Activated CD4-positive, alpha-beta T cell treated with anti-CD3 and anti-CD28 coated beads, Interleukin-2, amount 50 U/mL, for 48 hours (primary cell): ENCODE measurements around the gene GUCA2B.

ENCODE experiments used
- DNase-seq, 2 experiments: peaks; one replicate each; pipeline ENCODE4 v3.0.0-alpha.2; 2020

The GUCA2B gene

DNA sequence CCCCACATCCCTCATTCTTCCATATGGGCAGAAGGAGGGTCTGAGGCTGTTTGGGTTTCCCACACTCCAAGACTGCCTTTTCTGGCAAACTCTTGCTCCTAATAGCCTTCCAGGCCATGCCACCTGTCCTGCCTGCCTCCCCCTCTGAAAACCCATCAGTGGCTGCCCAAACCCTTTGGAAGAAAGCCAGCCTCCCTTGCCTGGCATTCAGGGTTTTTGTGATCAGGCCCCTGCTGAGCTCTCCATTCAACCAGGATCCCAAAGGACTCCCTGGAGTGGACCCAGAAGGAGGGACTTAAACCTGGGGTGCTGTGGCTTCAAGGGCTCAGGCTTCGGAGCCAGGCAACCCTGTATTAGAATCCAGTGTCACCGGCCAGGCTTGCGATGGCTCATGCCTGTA, 15.6 kb downstream of the GUCA2B start:
- no peak for DNase-seq

DNA sequence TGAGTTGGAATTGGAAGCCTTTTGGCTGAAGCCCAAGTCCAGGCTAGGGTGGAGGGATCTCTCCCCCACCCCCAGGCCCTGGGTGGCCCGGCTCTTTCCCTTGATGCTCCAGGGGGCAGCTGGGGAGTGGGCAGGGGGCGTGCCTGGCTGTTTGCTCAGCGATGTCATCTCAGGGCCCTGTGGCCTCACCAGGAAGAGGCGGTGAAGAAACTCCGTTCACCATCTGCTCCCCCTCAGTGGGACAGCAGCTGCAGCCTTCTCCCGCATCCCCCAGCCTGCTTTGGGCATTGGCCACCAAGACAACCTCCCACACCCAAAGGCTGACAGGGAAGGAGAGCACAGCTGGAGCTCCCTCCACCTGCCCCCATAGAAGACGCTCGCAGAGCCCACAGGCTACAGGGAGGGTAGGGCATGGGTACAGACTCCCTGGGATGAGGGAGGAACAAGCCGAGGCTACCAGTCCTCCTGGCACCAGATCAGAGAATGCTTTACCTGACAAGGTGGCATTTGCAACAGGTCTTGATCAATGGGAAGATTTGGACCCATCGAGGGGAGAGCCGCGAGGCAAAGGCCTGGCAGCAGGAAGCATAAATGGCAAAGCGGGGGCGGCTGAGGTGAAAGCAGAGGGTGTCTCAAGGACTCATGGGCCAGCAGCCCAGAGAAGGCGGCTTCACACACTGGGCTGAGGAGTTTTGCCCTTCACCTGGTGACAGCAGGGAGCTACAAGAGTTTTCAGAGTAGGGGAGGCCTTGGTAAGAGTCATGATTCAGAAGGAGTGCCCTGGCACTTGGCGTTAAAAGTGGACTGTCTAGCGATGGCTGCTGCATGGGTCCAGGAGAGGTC, 17.8 kb downstream of the GUCA2B start:
- DNase-seq: no peak

DNA sequence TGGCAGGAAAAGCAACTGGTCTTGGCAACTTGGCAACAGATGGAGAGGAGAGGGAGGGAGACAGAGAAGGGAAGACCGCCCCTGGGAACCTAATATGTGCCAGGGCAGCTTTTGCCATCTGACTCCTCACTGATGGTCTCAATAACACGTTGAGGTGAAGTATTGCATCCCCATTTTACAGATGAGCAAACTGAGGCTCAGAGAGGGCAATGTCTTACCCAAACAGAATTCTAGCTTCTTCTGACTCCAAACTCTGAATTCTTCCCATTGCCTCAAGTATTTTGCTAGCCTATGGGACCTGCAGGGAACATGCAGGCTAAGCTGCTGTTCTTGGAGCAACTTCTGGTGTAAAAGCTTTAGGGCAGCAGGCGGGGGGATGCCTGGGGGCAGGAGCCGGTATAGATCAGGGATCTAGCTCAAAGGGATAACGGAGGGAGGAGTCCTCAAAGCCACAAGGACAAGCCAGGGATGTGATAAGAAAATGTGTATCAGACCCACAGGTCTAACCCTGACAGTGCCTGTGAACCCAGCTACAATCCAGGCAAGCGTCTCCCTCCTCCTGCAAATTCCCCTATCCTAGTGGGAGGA, 18.6 kb downstream of the GUCA2B start:
- no peak for DNase-seq

DNA sequence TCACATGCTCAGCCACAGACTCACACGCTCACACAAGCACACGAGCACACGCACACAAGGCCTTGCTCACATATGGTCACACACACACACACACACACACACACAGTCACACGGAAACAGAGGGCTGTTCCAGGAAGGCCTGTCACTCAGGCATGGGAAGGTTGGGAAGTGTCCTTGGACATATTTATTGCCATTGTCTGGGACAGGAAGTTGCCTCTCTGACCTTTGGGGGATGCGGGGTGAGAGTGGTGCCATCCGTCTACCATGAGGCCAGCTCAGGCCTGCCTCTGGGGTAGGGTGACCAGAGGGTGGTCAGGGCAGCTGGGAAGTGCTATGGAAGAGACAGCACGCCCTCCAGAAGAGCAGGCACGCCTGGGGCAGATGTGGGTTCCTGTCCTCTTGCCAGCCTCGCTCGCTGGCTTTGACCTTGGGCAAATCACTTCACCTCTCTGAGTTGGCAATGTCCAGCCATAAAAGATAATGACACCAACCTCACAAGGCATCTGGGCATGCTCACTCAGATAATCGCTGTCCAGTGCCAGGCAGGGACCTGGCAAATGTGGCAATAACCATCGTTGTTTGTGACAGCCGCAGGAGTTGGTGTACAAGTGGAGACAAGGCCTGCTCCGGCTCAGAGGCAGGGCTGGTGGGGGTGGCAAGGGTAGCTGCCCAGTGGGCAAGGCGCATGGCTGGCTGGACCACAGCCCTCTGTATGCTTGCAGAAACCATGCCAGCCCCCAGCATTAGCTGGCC, 19.3 kb downstream of the GUCA2B start:
- DNase-seq: no peak

DNA sequence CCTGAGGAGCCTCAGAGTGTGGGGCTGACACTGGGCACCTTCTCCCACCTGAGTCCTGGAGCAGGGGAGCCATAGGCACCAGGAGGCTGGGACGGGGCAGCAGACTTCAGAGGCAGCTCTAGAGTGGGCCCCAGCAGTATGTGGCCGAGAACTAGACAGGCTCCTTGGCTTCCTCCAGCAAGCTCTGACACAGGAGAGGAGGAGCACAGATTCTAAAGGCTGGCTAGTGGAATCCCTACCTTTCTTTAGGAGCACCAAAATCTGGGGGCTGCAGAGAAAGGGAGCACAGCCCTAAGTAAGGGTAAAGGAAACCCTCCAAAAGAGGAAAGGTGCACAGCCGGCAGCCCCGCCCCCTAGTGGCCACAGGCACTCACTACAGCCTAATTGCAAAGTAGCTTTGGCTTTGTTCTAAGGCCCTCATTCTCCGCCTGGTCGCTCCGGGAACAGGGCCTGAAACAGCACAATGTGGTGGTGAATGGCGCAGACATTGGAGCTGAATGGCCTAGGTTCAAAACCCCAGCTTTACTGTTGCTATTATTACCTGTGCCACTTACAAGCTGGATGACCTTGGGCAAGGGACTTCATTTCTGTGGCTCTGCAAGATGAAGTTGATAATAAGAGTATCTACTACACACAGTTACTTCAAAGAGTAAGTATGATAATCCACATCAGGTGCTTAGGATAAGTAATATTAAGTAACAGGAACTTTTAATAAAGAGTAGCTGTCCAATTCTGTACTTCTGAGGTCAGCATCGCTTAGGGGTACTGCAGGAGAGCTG, 20.1 kb downstream of the GUCA2B start:
- peak; percentile 69 to 75 for DNase-seq

DNA sequence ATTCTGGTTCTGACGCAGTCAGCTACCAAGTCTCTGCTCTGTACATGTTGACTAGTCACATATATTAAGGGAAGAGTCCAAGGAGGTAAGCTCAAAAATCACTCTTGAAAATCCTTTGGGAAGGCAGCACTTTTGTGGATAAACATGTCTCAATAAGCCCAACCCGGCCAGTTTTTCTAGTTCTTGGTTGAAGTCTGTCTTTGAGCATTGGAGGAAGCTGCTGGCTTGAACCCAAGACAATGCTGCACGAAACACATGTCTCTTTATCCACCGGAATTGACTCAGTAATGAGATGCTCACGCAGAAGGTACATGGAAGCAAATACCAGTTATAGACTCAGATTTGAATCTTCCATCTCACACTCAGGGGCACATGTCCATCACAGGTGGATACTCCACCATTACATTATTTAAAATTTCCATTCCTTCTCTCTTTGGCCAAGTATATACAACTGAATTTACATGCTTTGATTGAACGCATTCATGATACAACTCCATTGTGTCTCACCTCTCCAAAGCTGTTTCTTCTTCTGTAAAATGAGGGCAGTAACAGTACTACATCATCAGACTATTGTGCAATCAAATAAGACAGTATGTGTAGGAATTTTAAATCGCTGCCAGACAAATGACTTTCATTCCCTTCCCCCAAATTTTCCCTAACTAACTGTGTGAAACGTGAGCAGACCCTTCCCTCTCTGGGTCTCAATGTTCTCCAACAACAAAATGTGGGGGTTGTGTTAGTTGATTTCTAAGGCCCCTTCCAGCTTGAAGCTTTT, 20.9 kb downstream of the GUCA2B start:
- DNase-seq: no peak

DNA sequence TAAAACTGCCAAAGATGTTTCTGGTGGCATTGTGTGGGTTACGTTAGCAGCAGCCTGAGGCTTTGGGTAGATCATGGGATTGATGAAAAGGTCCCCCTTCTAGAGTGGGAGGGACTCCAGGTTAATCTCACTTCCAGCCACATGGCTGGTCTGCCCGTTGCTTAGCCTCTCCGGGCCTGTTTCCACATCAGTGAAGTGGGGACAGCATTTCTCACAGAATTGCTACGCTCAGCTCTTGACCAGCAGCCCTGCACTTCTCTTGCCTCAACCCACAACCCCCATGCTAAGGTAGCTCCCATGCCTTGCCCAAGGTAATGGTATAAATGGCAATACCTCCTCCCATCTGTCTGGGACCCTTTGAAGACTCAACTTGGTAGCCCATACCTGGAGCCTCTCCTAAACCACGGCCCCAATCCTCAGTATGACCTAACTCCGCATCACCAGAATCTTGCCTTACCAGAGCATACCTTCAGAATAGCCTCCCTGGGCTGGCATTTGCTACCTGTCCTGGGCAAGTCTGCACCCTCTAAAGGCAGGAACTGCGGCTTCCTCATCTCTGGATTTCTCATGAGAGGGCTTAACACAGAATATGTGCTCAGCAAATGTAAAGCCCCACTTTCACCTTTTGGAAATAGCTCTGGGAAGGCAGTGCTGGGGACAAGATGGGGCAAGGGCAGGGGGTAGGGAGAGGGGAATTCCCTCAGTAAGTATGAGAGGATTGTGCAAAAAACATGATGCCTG, 22.3 kb downstream of the GUCA2B start:
- no peak for DNase-seq

DNA sequence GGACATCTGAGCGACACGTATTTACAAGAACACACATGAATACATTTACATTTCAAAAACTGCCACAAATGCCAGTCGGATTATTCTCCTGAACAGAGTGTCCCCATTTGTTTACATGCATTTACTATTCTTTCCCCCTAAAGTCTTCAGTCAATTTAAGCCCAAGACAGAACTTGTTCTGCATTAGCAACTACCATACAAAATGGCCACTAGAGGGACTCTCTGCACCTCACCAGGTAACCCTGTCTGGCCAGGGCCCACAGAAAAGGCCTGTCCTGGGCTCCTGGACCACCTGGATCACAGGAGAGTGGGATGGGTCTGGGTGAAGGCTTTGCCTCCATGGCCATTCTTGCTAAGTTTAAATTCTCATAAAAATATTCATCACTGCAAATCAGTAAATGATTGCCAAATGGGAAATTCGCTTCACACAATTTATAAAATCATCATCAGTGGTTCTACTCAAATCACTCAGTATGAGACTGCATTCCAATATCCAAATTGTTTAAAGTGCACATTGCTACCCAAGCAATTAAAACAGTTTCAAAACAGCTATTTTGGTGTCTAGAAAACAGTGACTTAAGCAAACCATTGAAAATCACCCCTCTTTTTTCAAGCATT, 23.8 kb downstream of the GUCA2B start:
- DNase-seq: no peak

DNA sequence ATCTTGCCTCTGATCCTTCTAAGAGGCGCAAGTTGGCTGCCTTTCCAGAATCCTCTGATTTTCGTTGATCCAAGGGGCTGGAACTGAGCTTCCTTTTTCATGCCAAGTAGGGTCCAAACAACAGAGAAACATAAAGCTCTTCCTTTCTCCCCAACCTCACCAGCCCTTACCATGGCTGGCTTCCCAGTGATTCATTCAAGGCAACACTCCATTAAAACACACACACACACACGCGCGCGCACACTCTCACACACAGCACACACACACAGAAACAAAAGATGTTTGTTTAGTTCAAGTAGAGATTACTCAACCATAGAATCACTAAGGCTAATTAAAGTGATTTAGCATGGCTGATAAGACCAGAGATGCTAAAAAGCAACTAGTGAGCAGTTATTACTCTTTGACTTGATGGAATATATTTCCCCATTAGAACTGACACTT, 24.4 kb downstream of the GUCA2B start:
- DNase-seq: no peak

DNA sequence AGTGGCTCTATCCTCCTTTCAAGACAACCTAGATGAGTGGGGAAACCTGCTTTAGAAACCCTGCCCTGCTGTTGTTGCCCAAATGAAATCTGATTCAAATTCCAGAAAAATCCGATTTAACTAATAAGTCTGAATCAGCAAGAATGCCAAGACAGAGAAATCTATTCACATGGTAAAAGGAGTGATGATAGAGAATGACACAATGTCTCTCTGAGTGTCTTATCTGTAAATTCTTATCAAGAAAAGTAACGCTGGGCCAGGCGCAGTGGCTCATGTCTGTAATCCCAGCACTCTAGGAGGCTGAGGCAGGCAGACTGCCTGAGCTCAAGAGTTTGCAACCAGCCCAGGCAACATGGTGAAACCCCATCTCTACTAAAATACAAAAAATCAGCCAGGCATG, 25.0 kb downstream of the GUCA2B start:
- no peak for DNase-seq

DNA sequence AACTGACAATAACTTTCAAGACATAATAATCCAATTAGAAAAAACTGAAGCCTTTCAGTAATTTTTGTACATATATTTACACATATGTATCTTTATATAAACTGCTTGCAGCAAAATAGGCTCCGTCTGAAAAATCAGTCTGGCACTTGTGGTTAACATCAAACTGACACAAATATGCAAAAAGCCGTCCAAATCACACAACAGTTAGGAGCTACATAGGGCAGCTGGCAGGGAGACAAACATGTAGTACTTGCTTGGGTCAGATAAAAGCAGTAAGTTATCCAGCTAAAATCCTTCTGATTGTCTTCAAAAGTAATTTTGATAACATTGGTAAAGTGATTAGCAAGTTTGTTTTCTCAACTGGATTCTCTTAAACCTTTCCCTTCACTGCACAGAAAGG, 26.1 kb downstream of the GUCA2B start:
- no peak for DNase-seq

DNA sequence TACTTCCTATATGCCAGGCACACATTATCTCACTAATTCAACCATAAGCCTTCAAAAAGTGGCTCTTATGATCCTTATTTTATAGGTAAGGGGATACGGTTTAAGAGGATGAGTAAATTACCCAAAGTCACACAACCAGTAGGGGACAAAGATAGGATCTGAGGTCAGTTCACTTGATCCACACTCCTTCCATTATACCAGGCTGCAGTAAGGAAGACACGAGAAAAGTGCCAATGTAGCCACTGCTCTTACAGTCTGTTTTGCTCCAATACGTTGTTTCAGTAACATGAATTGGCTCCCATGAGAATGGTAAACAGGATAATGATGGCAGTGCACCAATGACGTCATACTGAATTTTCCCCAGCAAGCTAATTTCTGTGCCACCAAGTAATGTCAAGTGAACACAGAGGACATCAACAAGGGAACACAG, 26.7 kb downstream of the GUCA2B start:
- no peak for DNase-seq

DNA sequence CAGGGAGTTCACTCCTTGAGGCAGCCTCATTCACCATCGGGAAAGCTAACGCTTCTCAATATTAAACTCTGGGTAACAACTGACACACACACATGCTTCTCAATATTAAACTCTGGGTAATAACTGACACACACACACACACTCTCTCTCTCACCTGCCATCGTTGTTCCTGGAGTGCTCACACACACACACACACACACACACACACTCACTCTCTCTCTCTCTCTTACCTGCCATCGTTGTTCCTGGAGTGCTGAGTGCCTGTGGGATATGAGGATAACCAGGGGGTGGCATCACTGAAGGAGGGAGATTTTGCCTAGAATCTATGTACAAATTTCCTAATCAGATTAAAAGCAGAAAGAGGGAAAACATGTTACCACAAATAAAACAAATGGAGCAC, 28.5 kb downstream of the GUCA2B start:
- DNase-seq: no peak

DNA sequence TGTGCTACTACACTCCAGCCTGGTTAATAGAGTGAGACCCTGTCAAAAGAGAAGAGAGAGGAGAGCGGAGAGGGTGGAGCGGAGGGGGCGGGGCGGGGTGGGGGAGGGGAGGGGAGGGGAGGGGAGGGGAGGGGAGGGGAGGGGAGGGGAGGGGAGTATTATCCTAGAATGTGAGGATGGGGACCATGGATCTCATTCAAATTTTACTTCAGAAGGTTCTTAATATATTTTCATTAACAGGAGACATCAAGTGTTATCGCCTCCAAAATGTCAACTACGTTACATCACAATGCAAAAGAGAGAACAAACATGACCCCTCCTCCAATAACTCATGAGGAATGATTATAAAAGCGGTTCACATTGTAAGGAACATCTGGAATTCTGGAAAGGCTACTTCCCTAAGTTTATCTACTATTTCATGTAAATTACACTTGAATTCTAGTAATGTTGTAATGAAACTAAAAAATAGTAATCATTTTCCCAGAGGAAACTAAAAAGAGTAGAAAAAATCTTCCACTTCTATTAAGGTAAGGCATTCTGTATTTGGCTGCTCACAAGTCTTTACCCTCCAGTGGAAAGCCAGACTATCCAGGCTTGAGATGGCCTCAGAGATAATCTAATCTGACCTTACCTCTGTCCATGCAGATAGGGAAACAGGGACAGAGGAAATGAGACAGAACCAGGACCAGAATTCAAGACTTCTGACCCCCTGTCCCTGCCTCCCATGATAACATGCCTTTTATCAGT, 30.2 kb downstream of the GUCA2B start:
- DNase-seq: no peak

DNA sequence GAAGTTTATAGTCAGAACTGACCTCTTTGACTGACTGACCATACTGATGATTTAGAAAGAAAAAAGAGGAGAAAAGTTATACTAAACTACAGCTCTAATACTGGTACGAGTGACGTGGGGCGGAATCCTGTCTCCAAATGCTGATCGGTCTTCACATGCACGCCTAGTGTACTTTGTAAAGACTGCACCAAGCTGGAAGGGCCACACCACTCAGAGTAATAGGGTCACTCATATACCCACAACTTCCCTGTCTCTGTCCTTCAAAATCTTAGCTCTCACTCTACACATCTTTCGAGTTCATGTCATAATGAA, 30.7 kb downstream of the GUCA2B start:
- DNase-seq: no peak

DNA sequence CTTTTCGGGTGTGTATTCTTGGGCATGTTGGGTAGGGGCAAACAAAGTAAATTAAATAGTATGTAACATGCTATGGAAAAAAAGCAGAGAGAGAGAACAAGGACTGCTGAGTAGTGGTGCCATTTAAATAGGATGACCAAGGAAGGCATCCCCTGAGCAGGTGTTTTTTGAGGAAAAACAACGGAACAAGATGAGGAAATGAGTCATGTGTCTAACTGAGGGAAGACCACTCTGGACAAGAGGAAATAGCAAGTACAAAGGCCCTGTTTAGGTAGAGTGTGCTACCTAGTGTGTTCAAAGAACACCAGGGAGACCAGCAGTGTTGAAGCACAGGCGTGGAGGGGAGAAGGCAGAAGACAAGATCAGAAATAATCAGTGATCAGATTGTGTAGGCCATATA, 31.4 kb downstream of the GUCA2B start:
- no peak for DNase-seq

DNA sequence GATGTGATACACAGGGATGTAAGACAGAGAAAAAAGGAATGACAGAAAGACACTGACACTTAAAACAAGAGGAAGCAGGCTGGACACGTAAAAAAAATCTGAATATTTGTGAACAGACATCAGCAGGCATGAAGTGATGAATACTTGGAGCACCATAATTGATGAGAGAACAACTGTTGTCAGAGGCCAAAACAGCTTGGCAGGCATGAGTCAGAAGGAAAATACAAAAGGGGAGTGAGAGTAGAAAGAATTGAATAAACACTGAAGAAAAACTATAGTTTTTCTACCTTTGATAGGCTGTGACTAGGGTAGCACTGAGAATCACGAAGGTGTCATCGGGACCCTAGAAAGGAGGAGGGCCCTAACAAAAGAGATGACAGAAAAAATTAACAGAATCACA, 32.9 kb downstream of the GUCA2B start:
- DNase-seq: no peak

DNA sequence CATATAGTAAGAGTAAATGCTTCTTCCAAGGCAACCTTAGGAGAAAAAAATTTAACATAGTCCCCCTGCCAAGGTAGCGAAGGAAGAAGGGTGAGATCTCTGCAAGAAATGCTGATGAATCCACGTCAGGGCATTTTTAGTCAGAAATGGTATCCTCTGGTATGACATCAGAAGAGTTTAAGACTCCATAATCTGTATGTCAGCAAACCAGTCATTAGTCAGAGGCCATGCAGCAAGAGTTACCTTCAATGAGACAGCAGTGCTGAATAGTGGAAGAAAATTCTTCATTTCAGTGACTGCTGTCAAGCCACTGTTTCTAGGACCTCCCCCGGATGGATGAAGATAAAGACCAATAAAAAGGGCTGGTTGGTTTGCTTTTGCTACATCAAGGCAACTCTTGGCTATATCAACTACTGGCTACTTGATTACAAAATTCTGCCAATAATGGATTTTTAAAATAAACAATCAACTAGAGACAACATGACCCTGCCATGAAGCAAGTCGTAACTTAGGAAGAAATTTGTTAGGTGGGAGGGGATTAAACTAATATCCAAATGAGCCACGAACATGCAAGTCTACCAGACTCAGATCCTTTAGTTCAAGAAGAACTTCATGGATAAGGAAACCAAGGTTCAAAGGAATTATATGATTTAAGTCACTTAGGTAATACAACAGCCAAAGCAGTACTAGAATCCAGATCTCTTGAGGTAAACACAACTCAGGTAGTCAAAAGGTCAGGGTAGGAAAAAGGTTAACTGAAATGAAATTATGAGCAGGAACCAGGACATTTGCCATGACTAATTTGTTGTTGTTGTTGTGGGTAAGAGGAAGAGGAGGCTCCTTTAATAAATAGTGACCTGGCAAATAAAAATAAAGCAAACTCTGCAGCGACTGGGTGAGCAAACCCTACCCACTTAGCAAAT, 37.0 kb downstream of the GUCA2B start:
- DNase-seq: no peak

DNA sequence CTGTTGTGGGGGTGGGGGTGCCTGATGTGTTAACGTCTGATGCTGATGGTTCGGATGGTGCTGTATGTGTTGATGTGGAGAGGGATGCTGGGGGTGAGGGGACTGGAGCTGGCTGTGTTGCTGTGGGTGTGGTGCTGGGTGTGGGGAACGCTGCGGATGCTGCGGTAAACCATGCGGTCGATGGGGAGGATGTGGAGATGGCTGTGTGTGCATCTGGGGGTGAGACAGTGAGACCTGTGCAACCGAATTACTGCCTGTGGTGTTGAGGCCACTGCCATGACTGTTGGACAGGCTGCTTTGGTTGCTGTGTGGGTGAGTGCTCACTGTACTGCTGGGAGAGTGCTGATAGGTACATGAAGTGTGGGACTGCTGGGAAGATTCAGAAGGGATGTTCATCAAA, 38.1 kb downstream of the GUCA2B start:
- no peak for DNase-seq
